Neural cell (in vitro differentiated cells): ENCODE data around the gene HOXA7. TPM values are rescaled to one million over a fixed set of nuclear protein-coding genes. Genes with fewer than 3 reads are reported as not detected.
A peak's percentile ranks its signal among the peaks of the same experiment; 100 is the strongest.

Experiments
- H2AFZ ChIP-seq: fragments of 200-600, 300-800 bp; sonication (generic), shearing (Covaris generic); 2 replicates; pipeline ENCODE4 v1.6.0; 2014; ENCODE audit warnings: low read depth, mild to moderate bottlenecking, antibody characterized with exemption, low read length, moderate library complexity
- H3F3A ChIP-seq: fragments of 200-600 bp; shearing (Covaris generic); 2 replicates; pipeline ENCODE4 v1.6.1; 2016; ENCODE audit warnings: mild to moderate bottlenecking, moderate library complexity, mixed read lengths, antibody characterized with exemption, low read length; ENCODE audit not compliant: insufficient read depth, poor library complexity, severe bottlenecking
- H3K27ac ChIP-seq: fragments of 200-600, 300-800 bp; sonication (generic), shearing (Covaris generic); 2 replicates; pipeline ENCODE4 v1.5.1; 2014; ENCODE audit warnings: mild to moderate bottlenecking, low read length, moderate library complexity
- H3K27me3 ChIP-seq: fragments of 300-800, 200-600 bp; sonication (generic), shearing (Covaris generic); 2 replicates; pipeline ENCODE4 v1.6.0; 2014; ENCODE audit warnings: mild to moderate bottlenecking, low read depth, low read length, moderate library complexity; ENCODE audit not compliant: insufficient read depth
- H3K36me3 ChIP-seq: fragments of 300-800, 200-600 bp; sonication (generic), shearing (Covaris generic); 2 replicates; pipeline ENCODE4 v1.5.1; 2014; ENCODE audit warnings: mild to moderate bottlenecking, antibody characterized with exemption, low read length, moderate library complexity; ENCODE audit not compliant: insufficient read depth
- H3K4me2 ChIP-seq: fragments of 300-800, 200-600 bp; sonication (generic), shearing (Covaris generic); 2 replicates; pipeline ENCODE4 v1.6.0; 2014; ENCODE audit warnings: mild to moderate bottlenecking, low read length
- H3K4me3 ChIP-seq: fragments of 300-800, 200-600 bp; sonication (generic), shearing (Covaris generic); 2 replicates; pipeline ENCODE4 v1.5.1; 2014; ENCODE audit warnings: mild to moderate bottlenecking, low read length, moderate library complexity
- H3K79me2 ChIP-seq: fragments of 200-600 bp; shearing (Covaris generic); replicated peaks from 2 replicates; pipeline ENCODE4 v1.6.0; 2014; ENCODE audit warnings: mild to moderate bottlenecking, low read length, moderate library complexity; ENCODE audit not compliant: insufficient read depth
- H3K9ac ChIP-seq: fragments of 300-800, 200-600 bp; sonication (generic), shearing (Covaris generic); 2 replicates; pipeline ENCODE4 v1.6.1; 2016; ENCODE audit warnings: mild to moderate bottlenecking, low read length, mixed read lengths
- H3K9me2 ChIP-seq: fragments of 200-600 bp; shearing (Covaris generic); 2 replicates; pipeline ENCODE4 v1.6.1; 2016; ENCODE audit warnings: mild to moderate bottlenecking, low read length, mixed read lengths; ENCODE audit not compliant: insufficient read depth
- H3K9me3 ChIP-seq: fragments of 200-600, 300-800 bp; sonication (generic), shearing (Covaris generic); 2 replicates; pipeline ENCODE4 v1.6.1; 2016; ENCODE audit warnings: mild to moderate bottlenecking, mixed run types, low read length, moderate library complexity, mixed read lengths
- H4K20me1 ChIP-seq: fragments of 200-600 bp; shearing (Covaris generic); 2 replicates; pipeline ENCODE4 v1.6.1; 2016; ENCODE audit warnings: mild to moderate bottlenecking, mixed run types; ENCODE audit not compliant: insufficient read depth
- MXI1 ChIP-seq: fragments of 450-650 bp; conservative IDR thresholded peaks from 2 replicates; pipeline ENCODE4 v1.6.1; 2014; ENCODE audit warnings: antibody characterized with exemption, mild to moderate bottlenecking; ENCODE audit not compliant: poor library complexity, severe bottlenecking
- POLR2AphosphoS5 ChIP-seq: IDR thresholded peaks from 2 replicates; pipeline ENCODE4 v1.6.1; 2012
- RAD21 ChIP-seq: fragments of 450-650 bp; conservative IDR thresholded peaks from 2 replicates; pipeline ENCODE4 v1.6.1; 2014; ENCODE audit warnings: antibody characterized with exemption, mild to moderate bottlenecking, moderate library complexity
- REST ChIP-seq: IDR thresholded peaks from 2 replicates; pipeline ENCODE4 v1.6.1; 2012; ENCODE audit warnings: borderline replicate concordance
- SMC3 ChIP-seq: fragments of 450-650 bp; conservative IDR thresholded peaks from 2 replicates; pipeline ENCODE4 v1.6.1; 2014; ENCODE audit warnings: antibody characterized with exemption, mild to moderate bottlenecking, moderate library complexity; ENCODE audit not compliant: poor library complexity
- TAF1 ChIP-seq: IDR thresholded peaks from 2 replicates; pipeline ENCODE4 v1.6.1; 2012; ENCODE audit warnings: low read depth
- polyA plus RNA-seq: library from polyadenylated mRNA; depleted of rRNA; stranded (reverse); fragments of >200 nt; gene quantifications from 2 replicates; pipeline ENCODE4 v1.2.3, GENCODE V29; 2014

The HOXA7 gene
- polyA plus RNA-seq, 1 donor from 2014 or later: not detected

GRCh38 chr7:27160145-27160545 lies 3.7 kb upstream of the HOXA7 start:
- Histone ChIP-seq H3K36me3 (no peaks in the 10 kb centered on the region), H3K9me3 (peaks cover 32% of the 10 kb centered on the region), H3K27me3 (peaks cover 99% of the 10 kb centered on the region), H3K79me2 (no peaks in the 10 kb centered on the region), H4K20me1 (no peaks in the 10 kb centered on the region), H3K9me2 (no peaks in the 10 kb centered on the region), H2AFZ (no peak overlapping the region), H3K9ac (no peak overlapping the region), H3F3A (no peaks in the 10 kb centered on the region), H3K4me2 (no peak overlapping the region), H3K27ac (no peak overlapping the region), H3K4me3 (peak overlapping the region; percentile 76)
- no peak for TF ChIP-seq MXI1
- TF ChIP-seq SMC3: no peak
- TF ChIP-seq RAD21: no peak
- TF ChIP-seq POLR2AphosphoS5: no peak
- TF ChIP-seq REST: no peak

GRCh38 chr7:27159266-27160144 lies 3.0 kb upstream of the HOXA7 start:
- no peaks in the 10 kb centered on the region for H4K20me1 ChIP-seq
- no peaks in the 10 kb centered on the region for H3K9me2 ChIP-seq
- no peak overlapping the region for H3K4me2 ChIP-seq
- no peak overlapping the region for H2AFZ ChIP-seq
- H3F3A ChIP-seq: no peaks in the 10 kb centered on the region
- peaks cover 99% of the 10 kb centered on the region for H3K27me3 ChIP-seq
- no peaks in the 10 kb centered on the region for H3K36me3 ChIP-seq
- H3K27ac ChIP-seq: no peak overlapping the region
- peaks cover 29% of the 10 kb centered on the region for H3K9me3 ChIP-seq
- H3K4me3 ChIP-seq: no peak overlapping the region
- no peaks in the 10 kb centered on the region for H3K79me2 ChIP-seq
- H3K9ac ChIP-seq: no peak overlapping the region
- TF ChIP-seq SMC3: no peak
- no peak for TF ChIP-seq POLR2AphosphoS5
- TF ChIP-seq RAD21: no peak
- no peak for TF ChIP-seq TAF1

DNA sequence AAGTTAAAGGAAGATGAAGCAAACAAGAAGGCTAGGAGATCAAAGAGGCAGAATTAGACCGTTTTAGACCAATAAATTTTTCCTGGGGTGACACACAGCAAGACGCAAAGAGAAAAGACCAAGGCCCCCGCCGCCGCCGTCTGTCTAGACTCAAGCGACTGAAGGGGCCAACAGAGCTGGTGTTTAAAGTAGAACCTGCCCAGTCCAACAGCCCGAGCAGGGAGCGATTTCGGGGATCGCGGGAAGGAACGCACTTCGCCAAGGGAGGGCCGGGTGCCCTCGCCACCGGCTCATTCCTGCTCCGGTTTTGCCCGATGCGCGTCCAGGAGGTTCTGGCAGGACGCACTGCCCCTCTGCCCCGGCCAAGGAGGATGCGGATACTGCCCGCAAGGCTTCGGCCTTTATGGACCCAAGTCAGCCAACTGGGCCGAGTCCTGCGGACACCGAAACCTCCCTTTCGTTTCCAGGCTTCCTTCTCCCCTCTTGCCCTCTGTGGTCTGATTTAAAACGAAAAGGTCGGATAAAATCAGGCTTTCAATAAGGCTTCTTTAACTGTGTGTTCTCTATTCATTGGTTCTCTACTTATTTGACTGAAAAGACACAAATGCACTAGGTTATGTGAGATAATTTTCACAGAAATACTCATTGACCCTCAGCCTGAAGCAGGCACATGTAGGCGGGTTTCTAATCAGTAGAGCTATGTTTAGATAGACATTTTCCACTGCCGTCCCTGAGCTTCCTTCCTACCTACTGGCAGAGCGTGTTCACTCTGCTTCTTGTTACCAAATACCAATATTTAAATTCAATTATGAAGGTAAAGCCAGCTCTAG lies 2.2 kb upstream of the HOXA7 start:
- Histone ChIP-seq H3F3A (no peaks in the 10 kb centered on the region), H3K4me2 (no peak overlapping the region), H2AFZ (no peak overlapping the region), H3K27me3 (peaks cover 99% of the 10 kb centered on the region), H3K79me2 (no peaks in the 10 kb centered on the region), H4K20me1 (no peaks in the 10 kb centered on the region), H3K27ac (no peak overlapping the region), H3K36me3 (no peaks in the 10 kb centered on the region), H3K9me2 (no peaks in the 10 kb centered on the region), H3K4me3 (no peak overlapping the region), H3K9me3 (peaks cover 29% of the 10 kb centered on the region), H3K9ac (no peak overlapping the region)
- no peak for TF ChIP-seq REST
- peak; percentile 5 for TF ChIP-seq POLR2AphosphoS5
